HCT116 (cell line): ENCODE data around the gene PTPDC1. TPM values are rescaled to one million over a fixed set of nuclear protein-coding genes. Genes with fewer than 3 reads are reported as not detected.

Source experiments
- ATAC-seq: fragments of 200-7000 bp; cut with Tn5 transposase; 2 replicates; pipeline ENCODE4 v1.9.1; 2020; ENCODE audit warnings: mild to moderate bottlenecking, moderate library complexity
- BruUV-seq: library from RNA; stranded (reverse); fragments of 400-500 nt; replicated peaks from 2 replicates; lab custom pipeline; 2021; lab: Mats Ljungman, UMichigan
- CTCF ChIA-PET: fragments of 300-600 bp; sonication (Branson Sonifier 250); formaldehyde crosslinking; loops from one replicate; lab custom pipeline; 2021; ENCODE audit warnings: antibody characterized with exemption; lab: Charles Lee
- POLR2A ChIA-PET: fragments of 300-600, 350-600 bp; sonication (Branson Sonifier 250); formaldehyde crosslinking; loops from one replicate; lab custom pipeline; 2021; ENCODE audit warnings: antibody characterized with exemption; lab: Charles Lee
- RAD21 ChIA-PET, 2 experiments: fragments of 300-600 bp; sonication (Branson Sonifier 250); formaldehyde crosslinking; loops; one replicate each; lab custom pipeline; 2023; ENCODE audit warnings: low total read pairs in 2 of 2; ENCODE audit not compliant: uncharacterized antibody in 2 of 2, unreplicated experiment in 2 of 2, low non-redundant PET in 1 of 2; lab: Charles Lee
- DNase-seq: peaks from one replicate; pipeline ENCODE4 v3.0.0-alpha.2; 2010; ENCODE audit warnings: low read depth, low spot score
- H2AFZ ChIP-seq: fragments of 200-600 bp; shearing (Covaris generic), sonication (generic); 2 replicates; pipeline ENCODE4 v1.6.1; 2017; ENCODE audit warnings: low read depth, mixed run types, mixed read lengths, antibody characterized with exemption, low read length; ENCODE audit not compliant: poor library complexity, severe bottlenecking
- H3K27ac ChIP-seq: 2 replicates; pipeline ENCODE4 v1.5.1; 2012; ENCODE audit warnings: low read depth, low read length
- H3K27me3 ChIP-seq: fragments of 200-600 bp; sonication (generic); 2 replicates; pipeline ENCODE4 v1.6.1; 2016; ENCODE audit warnings: mixed run types, low read length, mixed read lengths; ENCODE audit not compliant: insufficient read depth
- H3K36me3 ChIP-seq, 2 experiments: fragments of 200-500 bp in 1 of 2; fragments of 200-600 bp in 1 of 2; sonication (Bioruptor generic) in 1 of 2; sonication (generic) in 1 of 2; 2 replicates each; pipeline versions ENCODE4 v1.5.1 to v1.6.1; 2014 to 2016; ENCODE audit warnings: low read length in 2 of 2, inconsistent platforms in 1 of 2, mixed read lengths in 1 of 2, mixed run types in 1 of 2; ENCODE audit not compliant: insufficient read depth in 2 of 2, control insufficient read depth in 1 of 2
- H3K4me1 ChIP-seq, 2 experiments: fragments of 200-600 bp in 1 of 2; sonication (generic) in 1 of 2; 2 replicates each; pipeline versions ENCODE4 v1.5.1 to v1.6.1; 2012 to 2017; ENCODE audit warnings: low read length in 2 of 2, inconsistent platforms in 1 of 2, mild to moderate bottlenecking in 1 of 2, mixed read lengths in 1 of 2, mixed run types in 1 of 2, moderate library complexity in 1 of 2; ENCODE audit not compliant: insufficient read depth in 2 of 2, control insufficient read depth in 1 of 2
- H3K4me2 ChIP-seq: fragments of 200-600 bp; sonication (generic); 2 replicates; pipeline ENCODE4 v1.6.1; 2017; ENCODE audit warnings: mixed run types, low read length, mixed read lengths
- H3K4me3 ChIP-seq, 2 experiments: fragments of 200-600 bp in 1 of 2; sonication (generic) in 1 of 2; replicated peaks in 1 of 2; 2 replicates each; pipeline ENCODE4 v1.5.1; 2011 to 2016; ENCODE audit warnings: low read length in 2 of 2, control low read depth in 1 of 2, low read depth in 1 of 2, mild to moderate bottlenecking in 1 of 2, mixed read lengths in 1 of 2, mixed run types in 1 of 2
- H3K79me2 ChIP-seq: fragments of 200-600 bp; sonication (generic); 2 replicates; pipeline ENCODE4 v1.6.1; 2017; ENCODE audit warnings: mild to moderate bottlenecking, mixed run types, low read length, moderate library complexity, mixed read lengths; ENCODE audit not compliant: insufficient read depth
- H3K9ac ChIP-seq: fragments of 200-600 bp; sonication (generic); 2 replicates; pipeline ENCODE4 v1.6.1; 2016; ENCODE audit warnings: low read length, mixed read lengths
- H3K9me2 ChIP-seq: fragments of 200-600 bp; sonication (generic), shearing (Covaris generic); 2 replicates; pipeline ENCODE4 v1.6.1; 2017; ENCODE audit warnings: mixed run types, mild to moderate bottlenecking, moderate library complexity; ENCODE audit not compliant: insufficient read depth
- H3K9me3 ChIP-seq, 2 experiments: fragments of 200-500 bp in 1 of 2; fragments of 200-600 bp in 1 of 2; sonication (Bioruptor generic) in 1 of 2; sonication (generic) in 1 of 2; 2 replicates each; pipeline ENCODE4 v1.6.1; 2014 to 2017; ENCODE audit warnings: low read length in 2 of 2, mixed read lengths in 2 of 2, inconsistent platforms in 1 of 2, low read depth in 1 of 2, mild to moderate bottlenecking in 1 of 2, mixed run types in 1 of 2, moderate library complexity in 1 of 2; ENCODE audit not compliant: control insufficient read depth in 1 of 2, insufficient read depth in 1 of 2
- H4K20me1 ChIP-seq: fragments of 200-600 bp; sonication (generic), shearing (Covaris generic); 2 replicates; pipeline ENCODE4 v1.6.1; 2017; ENCODE audit warnings: mixed run types, mild to moderate bottlenecking, moderate library complexity; ENCODE audit not compliant: insufficient read depth
- CEBPB ChIP-seq: IDR thresholded peaks from 2 replicates; pipeline ENCODE4 v1.6.1; 2012; ENCODE audit warnings: low read depth
- EGR1 ChIP-seq: IDR thresholded peaks from 2 replicates; pipeline ENCODE4 v1.6.1; 2012; ENCODE audit warnings: low read depth
- ELF1 ChIP-seq: IDR thresholded peaks from 2 replicates; pipeline ENCODE4 v1.6.1; 2012; ENCODE audit warnings: low read depth, borderline replicate concordance
- FOSL1 ChIP-seq: IDR thresholded peaks from 2 replicates; pipeline ENCODE4 v1.6.1; 2012; ENCODE audit warnings: low read depth
- RAD21 ChIP-seq: IDR thresholded peaks from 2 replicates; pipeline ENCODE4 v1.6.1; 2012; ENCODE audit warnings: low read depth, mild to moderate bottlenecking
- SIN3A ChIP-seq: IDR thresholded peaks from 2 replicates; pipeline ENCODE4 v1.6.1; 2012; ENCODE audit warnings: low read depth
- SRF ChIP-seq: IDR thresholded peaks from 2 replicates; pipeline ENCODE4 v1.6.1; 2012; ENCODE audit warnings: low read depth
- YY1 ChIP-seq: IDR thresholded peaks from 2 replicates; pipeline ENCODE4 v1.6.1; 2011; ENCODE audit warnings: low read length, low read depth, moderate library complexity, mild to moderate bottlenecking; ENCODE audit not compliant: insufficient replicate concordance; ENCODE audit errors: extremely low read depth
- ZFX ChIP-seq: fragments of 450-650 bp; IDR thresholded peaks from 2 replicates; pipeline ENCODE4 v1.6.1; 2017
- ZNF274 ChIP-seq: fragments of 200-500 bp; sonication (Bioruptor generic); IDR thresholded peaks from 2 replicates; pipeline ENCODE4 v1.6.1; 2014; ENCODE audit warnings: mild to moderate bottlenecking, low read depth, low read length, inconsistent platforms
- intact Hi-C: fragments of 100-400 bp; cut with micrococcal nuclease; formaldehyde crosslinking; loops from 2 replicates; pipeline ENCODE4 v1.10.0; 2022
- total RNA-seq: library from RNA; stranded (reverse); gene quantifications from one replicate; pipeline ENCODE4 v1.2.1, GENCODE V29; 2021; ENCODE audit not compliant: unreplicated experiment
- TF ChIP-seq, protein P1 (sequence below), 3 experiments: fragments of 200-600 bp in 1 of 3; sonication (generic) in 1 of 3; IDR thresholded peaks in 2 of 3; conservative IDR thresholded peaks in 1 of 3; 2 replicates each; pipeline ENCODE4 v1.5.1; 2012 to 2017; ENCODE audit warnings: low read depth in 2 of 3, low read length in 2 of 3, antibody characterized with exemption in 1 of 3, borderline replicate concordance in 1 of 3, control low read depth in 1 of 3, mild to moderate bottlenecking in 1 of 3, mixed read lengths in 1 of 3, mixed run types in 1 of 3, moderate library complexity in 1 of 3; ENCODE audit not compliant: insufficient read depth in 1 of 3
- TF ChIP-seq, protein P2 (sequence below): IDR thresholded peaks from 2 replicates; pipeline ENCODE4 v1.6.1; 2012
- TF ChIP-seq, protein P3 (sequence below): IDR thresholded peaks from 2 replicates; pipeline ENCODE4 v1.6.1; 2012
- TF ChIP-seq, protein P4 (sequence below): IDR thresholded peaks from 2 replicates; pipeline ENCODE4 v1.6.1; 2012; ENCODE audit warnings: low read depth
- TF ChIP-seq, protein P5 (sequence below): IDR thresholded peaks from 2 replicates; pipeline ENCODE4 v1.6.1; 2011; ENCODE audit warnings: mild to moderate bottlenecking, low read length, moderate library complexity; ENCODE audit not compliant: insufficient replicate concordance; ENCODE audit errors: extremely low read depth

Gene PTPDC1
- total RNA-seq, 1 experiment from 2014 or later = 12.7 TPM

DNA sequence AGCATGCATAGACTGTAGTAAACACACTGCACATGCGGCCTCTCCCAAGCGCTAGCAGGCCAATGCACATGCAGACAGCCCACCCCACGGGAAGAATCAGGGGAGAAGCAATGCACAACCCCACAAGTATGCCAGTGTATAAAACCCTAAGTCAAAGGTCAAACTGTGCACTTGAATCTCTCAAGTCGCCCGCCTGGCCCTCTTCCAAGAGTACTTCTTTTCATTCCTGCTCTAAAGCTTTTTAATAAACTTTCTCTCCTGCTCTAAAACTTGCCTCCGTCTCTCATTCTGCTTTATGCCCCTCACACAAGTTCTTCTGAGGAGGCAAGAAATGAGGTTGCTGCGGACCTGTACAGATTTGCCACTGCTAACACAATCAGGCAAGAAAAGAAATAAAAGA lies 50.4 kb downstream of the PTPDC1 start:
- no peak overlapping the region for H3K9ac ChIP-seq
- intact Hi-C loops = no loop called here
- ATAC-seq (no peak), DNase-seq (no peak)
- POLR2A ChIA-PET = no interaction called here
- H3K27ac ChIP-seq = no peak overlapping the region
- H3K79me2 ChIP-seq = no peaks in the 10 kb centered on the region
- H3K9me2 ChIP-seq = no peaks in the 10 kb centered on the region
- H4K20me1 ChIP-seq = no peaks in the 10 kb centered on the region
- CTCF ChIA-PET = no interaction called here
- no TSS peak for BruUV-seq
- no peak overlapping the region for H3K4me3 ChIP-seq
- H3K36me3 ChIP-seq = no peaks in the 10 kb centered on the region
- no peak overlapping the region for H3K4me2 ChIP-seq
- H3K27me3 ChIP-seq = no peaks in the 10 kb centered on the region
- no peaks in the 10 kb centered on the region for H3K9me3 ChIP-seq
- no peak overlapping the region for H2AFZ ChIP-seq
- peaks cover 8% of the 10 kb centered on the region in 2 experiments for H3K4me1 ChIP-seq
- RAD21 ChIA-PET = no interaction called here
- TF ChIP-seq, protein P1, sequence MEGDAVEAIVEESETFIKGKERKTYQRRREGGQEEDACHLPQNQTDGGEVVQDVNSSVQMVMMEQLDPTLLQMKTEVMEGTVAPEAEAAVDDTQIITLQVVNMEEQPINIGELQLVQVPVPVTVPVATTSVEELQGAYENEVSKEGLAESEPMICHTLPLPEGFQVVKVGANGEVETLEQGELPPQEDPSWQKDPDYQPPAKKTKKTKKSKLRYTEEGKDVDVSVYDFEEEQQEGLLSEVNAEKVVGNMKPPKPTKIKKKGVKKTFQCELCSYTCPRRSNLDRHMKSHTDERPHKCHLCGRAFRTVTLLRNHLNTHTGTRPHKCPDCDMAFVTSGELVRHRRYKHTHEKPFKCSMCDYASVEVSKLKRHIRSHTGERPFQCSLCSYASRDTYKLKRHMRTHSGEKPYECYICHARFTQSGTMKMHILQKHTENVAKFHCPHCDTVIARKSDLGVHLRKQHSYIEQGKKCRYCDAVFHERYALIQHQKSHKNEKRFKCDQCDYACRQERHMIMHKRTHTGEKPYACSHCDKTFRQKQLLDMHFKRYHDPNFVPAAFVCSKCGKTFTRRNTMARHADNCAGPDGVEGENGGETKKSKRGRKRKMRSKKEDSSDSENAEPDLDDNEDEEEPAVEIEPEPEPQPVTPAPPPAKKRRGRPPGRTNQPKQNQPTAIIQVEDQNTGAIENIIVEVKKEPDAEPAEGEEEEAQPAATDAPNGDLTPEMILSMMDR (IDR thresholded peaks at IDR 0.05 in 2 of 3, conservative IDR thresholded peaks at IDR 0.05 in 1 of 3; ENCODE audit: borderline replicate concordance in 1 of 3, insufficient read depth in 1 of 3, low read depth in 2 of 3, low read length in 2 of 3) = no peak
- TF ChIP-seq EGR1 (no peak), SRF (no peak), ZNF274 (no peak), RAD21 (no peak), ZFX (no peak), FOSL1 (no peak), ELF1 (no peak), YY1 (no peak), CEBPB (no peak), SIN3A (no peak)
- TF ChIP-seq, protein P2, sequence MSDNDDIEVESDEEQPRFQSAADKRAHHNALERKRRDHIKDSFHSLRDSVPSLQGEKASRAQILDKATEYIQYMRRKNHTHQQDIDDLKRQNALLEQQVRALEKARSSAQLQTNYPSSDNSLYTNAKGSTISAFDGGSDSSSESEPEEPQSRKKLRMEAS = no peak
- TF ChIP-seq, protein P3, sequence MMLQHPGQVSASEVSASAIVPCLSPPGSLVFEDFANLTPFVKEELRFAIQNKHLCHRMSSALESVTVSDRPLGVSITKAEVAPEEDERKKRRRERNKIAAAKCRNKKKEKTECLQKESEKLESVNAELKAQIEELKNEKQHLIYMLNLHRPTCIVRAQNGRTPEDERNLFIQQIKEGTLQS = no peak
- TF ChIP-seq, protein P4, sequence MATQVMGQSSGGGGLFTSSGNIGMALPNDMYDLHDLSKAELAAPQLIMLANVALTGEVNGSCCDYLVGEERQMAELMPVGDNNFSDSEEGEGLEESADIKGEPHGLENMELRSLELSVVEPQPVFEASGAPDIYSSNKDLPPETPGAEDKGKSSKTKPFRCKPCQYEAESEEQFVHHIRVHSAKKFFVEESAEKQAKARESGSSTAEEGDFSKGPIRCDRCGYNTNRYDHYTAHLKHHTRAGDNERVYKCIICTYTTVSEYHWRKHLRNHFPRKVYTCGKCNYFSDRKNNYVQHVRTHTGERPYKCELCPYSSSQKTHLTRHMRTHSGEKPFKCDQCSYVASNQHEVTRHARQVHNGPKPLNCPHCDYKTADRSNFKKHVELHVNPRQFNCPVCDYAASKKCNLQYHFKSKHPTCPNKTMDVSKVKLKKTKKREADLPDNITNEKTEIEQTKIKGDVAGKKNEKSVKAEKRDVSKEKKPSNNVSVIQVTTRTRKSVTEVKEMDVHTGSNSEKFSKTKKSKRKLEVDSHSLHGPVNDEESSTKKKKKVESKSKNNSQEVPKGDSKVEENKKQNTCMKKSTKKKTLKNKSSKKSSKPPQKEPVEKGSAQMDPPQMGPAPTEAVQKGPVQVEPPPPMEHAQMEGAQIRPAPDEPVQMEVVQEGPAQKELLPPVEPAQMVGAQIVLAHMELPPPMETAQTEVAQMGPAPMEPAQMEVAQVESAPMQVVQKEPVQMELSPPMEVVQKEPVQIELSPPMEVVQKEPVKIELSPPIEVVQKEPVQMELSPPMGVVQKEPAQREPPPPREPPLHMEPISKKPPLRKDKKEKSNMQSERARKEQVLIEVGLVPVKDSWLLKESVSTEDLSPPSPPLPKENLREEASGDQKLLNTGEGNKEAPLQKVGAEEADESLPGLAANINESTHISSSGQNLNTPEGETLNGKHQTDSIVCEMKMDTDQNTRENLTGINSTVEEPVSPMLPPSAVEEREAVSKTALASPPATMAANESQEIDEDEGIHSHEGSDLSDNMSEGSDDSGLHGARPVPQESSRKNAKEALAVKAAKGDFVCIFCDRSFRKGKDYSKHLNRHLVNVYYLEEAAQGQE = no peak
- TF ChIP-seq, protein P5, sequence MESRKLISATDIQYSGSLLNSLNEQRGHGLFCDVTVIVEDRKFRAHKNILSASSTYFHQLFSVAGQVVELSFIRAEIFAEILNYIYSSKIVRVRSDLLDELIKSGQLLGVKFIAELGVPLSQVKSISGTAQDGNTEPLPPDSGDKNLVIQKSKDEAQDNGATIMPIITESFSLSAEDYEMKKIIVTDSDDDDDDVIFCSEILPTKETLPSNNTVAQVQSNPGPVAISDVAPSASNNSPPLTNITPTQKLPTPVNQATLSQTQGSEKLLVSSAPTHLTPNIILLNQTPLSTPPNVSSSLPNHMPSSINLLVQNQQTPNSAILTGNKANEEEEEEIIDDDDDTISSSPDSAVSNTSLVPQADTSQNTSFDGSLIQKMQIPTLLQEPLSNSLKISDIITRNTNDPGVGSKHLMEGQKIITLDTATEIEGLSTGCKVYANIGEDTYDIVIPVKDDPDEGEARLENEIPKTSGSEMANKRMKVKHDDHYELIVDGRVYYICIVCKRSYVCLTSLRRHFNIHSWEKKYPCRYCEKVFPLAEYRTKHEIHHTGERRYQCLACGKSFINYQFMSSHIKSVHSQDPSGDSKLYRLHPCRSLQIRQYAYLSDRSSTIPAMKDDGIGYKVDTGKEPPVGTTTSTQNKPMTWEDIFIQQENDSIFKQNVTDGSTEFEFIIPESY = no peak
